Measurements from ENCODE around the gene ABCB7.
"Not testable (repeated sequence)": the region's sequence is repeated elsewhere in the genome, so short reads cannot be mapped to it uniquely, and the experiment has no call there.

ABCB7 gene

DNA sequence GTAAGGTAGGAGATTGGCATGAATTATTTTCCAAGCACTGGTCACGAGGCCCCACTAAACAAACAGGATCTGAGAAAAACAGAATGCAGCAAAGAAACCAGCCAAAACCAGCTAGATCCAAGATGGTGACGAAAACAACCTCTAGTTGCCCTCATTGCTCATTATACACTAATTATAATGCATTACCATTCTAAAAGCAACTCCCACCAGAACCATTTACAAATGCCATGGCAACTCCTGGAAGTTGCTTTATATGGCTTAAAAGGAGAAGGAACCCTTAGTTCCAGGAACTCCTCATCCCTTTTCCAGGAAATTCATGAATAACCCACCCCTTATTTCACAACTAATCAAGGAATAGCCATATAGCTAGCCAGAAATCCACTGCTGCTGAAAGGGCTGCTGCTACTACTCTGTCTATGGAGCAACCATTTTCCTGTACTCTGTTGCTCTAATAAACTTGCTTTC is 69.3 kb downstream of the ABCB7 start:
- no peak for DNase-seq

DNA sequence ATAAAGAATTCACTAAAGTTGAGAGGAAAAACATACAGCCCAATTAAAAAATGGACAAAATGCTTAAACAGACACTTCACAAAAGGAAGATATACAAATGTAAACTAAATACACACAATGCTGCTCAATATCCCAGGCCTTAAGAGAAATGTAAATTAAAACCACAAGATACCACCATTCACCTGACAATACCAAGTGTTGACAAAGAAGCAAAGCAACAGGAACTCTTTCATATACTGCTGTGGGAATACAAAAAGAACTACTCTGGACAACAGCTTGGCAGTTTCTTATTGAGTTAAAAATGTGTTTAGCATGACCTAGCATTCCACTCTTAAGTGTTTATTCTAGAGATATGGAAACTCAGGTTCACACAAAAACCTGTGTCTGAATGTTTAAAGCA is 71.3 kb downstream of the ABCB7 start:
- DNase-seq = no peak

DNA sequence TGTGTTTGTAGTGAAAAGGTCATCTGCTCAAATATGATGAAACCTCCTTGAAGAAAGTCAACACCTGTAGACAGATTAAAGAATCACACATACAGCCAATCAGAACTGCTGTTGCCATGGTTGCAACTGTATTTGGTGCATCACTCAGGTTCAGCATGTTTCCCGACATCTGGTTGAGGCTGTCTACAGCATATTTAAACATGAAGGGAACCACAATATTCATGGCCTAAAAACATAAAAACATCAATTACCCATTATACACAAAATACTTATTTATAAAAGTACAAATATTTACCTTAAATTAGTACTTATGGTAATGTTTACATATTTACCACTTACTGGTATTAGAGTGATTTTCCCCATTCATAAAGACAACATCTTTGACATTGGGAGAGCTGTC is 79.7 kb downstream of the ABCB7 start:
- no peak for DNase-seq

DNA sequence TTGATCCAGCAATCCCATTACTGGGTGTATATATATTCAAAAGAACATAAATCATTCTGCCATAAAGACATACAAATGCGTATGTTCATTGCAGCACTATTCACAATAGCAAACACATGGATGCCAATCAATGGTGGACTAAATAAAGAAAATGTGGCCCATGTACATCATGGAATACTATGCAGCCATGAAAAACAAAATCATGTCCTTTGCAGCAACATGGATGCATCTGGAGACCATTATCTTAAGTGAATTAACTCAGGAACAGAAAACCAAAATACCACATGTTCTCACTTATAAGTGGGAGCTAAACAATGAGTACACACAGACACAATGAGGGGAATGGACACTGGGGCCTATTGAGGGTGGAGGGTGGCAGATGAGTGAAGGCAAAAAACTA is 81.6 kb downstream of the ABCB7 start:
- DNase-seq = no peak

DNA sequence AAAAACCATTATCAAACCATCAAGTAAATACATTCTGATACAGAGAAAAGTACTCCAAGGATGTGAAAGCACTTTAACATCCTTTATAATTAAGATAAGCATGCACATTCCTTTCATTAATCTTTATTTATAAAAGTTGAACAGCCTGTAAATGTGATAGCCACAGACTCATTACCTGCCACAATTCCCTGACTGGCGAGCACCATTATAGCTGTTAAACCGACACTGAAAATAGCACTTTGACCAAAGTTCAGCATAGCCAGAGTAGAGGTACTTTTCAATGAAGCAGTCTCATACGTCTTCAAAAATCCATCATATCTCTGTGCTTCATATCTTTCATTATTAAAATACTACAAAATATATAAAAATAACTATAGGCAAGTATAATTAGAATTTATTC is 84.7 kb downstream of the ABCB7 start:
- no peak for DNase-seq

DNA sequence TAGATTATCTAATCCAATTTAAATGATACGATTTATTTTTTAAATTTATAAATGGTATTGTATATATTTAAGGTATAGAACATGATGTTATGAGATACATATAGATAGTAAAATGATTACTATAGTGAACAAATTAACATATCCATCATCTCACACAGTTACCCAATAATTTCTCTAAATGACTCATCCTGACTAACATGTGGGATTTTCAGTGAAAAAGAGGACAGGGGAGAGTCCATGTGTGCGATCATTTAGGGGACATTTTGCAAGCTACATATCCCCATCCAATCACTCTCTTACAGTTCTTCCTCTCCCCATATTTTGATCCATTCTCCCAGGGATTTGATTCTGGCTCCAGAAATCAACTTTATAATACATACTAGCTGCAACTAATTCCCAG is 88.2 kb downstream of the ABCB7 start:
- DNase-seq = no peak

DNA sequence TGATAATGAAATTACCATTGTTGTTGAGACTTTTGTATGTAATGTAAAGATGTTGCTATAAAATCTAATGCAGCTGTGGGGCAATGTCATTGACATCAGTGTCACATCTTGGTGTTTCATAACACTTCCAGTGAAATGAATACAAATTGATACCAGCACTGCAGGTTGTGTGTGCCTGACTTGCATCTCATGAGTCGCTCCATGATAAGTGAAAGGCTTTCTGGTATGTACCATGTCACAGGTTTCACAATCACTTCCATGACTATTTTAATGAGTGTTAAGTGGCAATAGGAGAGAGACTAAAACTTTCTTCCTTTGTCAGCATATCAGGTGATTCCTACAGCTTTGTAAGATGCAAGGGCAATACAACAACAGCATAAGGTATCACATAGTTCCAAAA is 94.4 kb downstream of the ABCB7 start:
- no peak for DNase-seq

DNA sequence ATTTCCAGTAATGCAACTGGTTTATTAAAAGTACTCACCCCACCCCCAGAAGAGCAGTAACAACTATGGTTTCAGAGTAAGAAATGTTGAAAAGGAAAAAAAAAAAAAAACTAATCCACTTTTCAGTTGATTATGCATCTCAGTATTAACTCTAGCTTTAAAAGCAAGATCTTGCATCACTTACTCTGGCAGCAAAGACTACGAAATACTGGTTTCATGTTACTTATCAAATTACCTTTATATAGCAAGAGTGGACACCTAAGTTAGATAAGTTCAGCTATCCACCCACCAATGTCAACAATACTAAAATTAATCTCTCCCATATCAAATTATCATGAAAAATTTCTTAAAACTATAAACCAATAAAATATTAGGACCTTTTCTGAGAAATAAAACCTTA is 105.0 kb downstream of the ABCB7 start:
- no peak for DNase-seq

DNA sequence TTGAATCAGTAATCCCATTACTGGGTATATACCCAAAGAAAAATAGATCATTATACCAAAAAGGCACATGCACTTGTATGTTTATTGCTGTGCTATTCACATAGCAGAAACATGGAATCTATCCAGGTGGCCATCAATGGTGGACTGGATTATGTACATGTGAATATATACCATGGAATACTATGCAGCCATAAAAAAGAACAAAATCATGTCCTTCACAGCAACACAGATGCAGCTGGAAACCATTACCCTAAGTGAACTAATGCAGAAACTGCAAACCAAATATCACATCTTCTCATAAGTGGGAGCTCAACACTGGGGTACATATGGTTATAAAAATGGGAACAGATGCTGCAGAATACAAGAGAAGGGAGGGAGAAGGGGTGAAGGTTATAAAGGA is 110.7 kb downstream of the ABCB7 start:
- no peak for DNase-seq

DNA sequence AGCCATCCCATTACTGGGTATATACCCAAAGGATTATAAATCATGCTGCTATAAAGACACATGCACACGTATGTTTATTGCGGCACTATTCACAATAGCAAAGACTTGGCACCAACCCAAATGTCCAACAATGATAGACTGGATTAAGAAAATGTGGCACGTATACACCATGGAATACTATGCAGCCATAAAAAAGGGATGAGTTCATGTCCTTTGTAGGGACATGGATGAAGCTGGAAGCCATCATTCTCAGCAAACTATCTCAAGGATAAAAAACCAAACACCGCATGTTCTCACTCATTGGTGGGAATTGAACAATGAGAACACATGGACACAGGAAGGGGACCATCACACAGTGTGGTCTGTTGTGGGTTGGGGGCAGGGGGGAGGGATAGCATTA is 111.9 kb downstream of the ABCB7 start:
- DNase-seq = not testable (repeated sequence)

DNA sequence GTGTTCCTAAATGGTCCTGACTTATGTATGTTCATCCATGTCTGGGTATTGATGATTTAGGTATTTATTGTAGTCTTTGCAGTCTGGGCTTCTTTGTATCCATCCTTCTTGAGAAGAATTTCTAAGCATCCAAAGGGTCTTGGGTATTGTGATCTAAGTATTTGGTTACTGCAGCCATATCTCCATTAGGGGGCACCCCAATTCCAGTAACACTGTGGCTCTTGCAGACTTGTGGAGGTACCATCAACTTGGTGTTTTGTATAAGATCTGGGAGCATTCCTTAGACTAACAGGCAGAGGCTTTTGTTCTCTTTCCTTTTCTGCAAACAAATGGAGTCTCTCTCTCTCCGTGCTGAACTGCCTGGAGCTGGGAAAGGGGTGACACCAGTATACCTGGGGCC is 117.2 kb downstream of the ABCB7 start:
- peak in 1 of 2 experiments; percentile 48 for DNase-seq

Measured in NCI-H526 (cell line).